HepG2 (cell line): Measurements from ENCODE around the gene SCGB2A2. TPM values are rescaled to one million over a fixed set of nuclear protein-coding genes. Genes with fewer than 3 reads are reported as not detected.
A peak's percentile ranks its signal among the peaks of the same experiment; 100 is the strongest.

Experiments used
- ATF4 ChIP-seq, 2 experiments: fragments of 450-650 bp in 1 of 2; sonication (generic) in 1 of 2; formaldehyde crosslinking; IDR thresholded peaks; 2 replicates each; pipeline versions ENCODE4 v1.5.0 to v1.8.0; 2020 to 2022; ENCODE audit warnings: mild to moderate bottlenecking in 1 of 2, missing genetic modification reagents in 1 of 2
- ATRX ChIP-seq: sonication (generic); formaldehyde crosslinking; IDR thresholded peaks from 2 replicates; pipeline ENCODE4 v1.4.0; 2020; ENCODE audit warnings: missing genetic modification reagents, borderline replicate concordance
- ELF1 ChIP-seq: sonication (generic); formaldehyde crosslinking; IDR thresholded peaks from 2 replicates; pipeline ENCODE4 v1.4.0; 2020; ENCODE audit warnings: missing genetic modification reagents
- HINFP ChIP-seq: sonication (generic); formaldehyde crosslinking; IDR thresholded peaks from 2 replicates; pipeline ENCODE4 v1.4.0; 2020; ENCODE audit warnings: low read depth, mild to moderate bottlenecking, missing genetic modification reagents
- MEIS2 ChIP-seq: sonication (generic); formaldehyde crosslinking; IDR thresholded peaks from 2 replicates; pipeline ENCODE4 v1.9.0; 2021; ENCODE audit warnings: mild to moderate bottlenecking, missing genetic modification reagents
- PAX8 ChIP-seq: sonication (generic); formaldehyde crosslinking; IDR thresholded peaks from 2 replicates; pipeline ENCODE4 v1.8.0; 2022; ENCODE audit warnings: mild to moderate bottlenecking, missing genetic modification reagents, borderline replicate concordance
- PITX1 ChIP-seq: sonication (generic); formaldehyde crosslinking; IDR thresholded peaks from 2 replicates; pipeline ENCODE4 v1.5.1; 2020; ENCODE audit warnings: mild to moderate bottlenecking, missing genetic modification reagents
- RAD51 ChIP-seq: fragments of 450-650 bp; IDR thresholded peaks from 2 replicates; pipeline ENCODE4 v1.6.1; 2016; ENCODE audit warnings: borderline replicate concordance
- RARA ChIP-seq: IDR thresholded peaks from 2 replicates; pipeline ENCODE4 v1.6.1; 2016; ENCODE audit warnings: missing genetic modification reagents, missing compliant biosample characterization
- SRF ChIP-seq: IDR thresholded peaks from 2 replicates; pipeline ENCODE4 v1.6.1; 2011; ENCODE audit warnings: mild to moderate bottlenecking, low read depth, low read length, moderate library complexity
- TEAD2 ChIP-seq: sonication (generic); formaldehyde crosslinking; IDR thresholded peaks from 2 replicates; pipeline ENCODE4 v1.9.0; 2021; ENCODE audit warnings: missing genetic modification reagents
- TFDP1 ChIP-seq: IDR thresholded peaks from 2 replicates; pipeline ENCODE4 v1.6.1; 2016; ENCODE audit warnings: missing compliant biosample characterization, missing genetic modification reagents, borderline replicate concordance
- XRCC5 ChIP-seq: fragments of 200-400 bp; formaldehyde crosslinking; optimal IDR thresholded peaks from 2 replicates; pipeline ENCODE3; 2017; ENCODE audit warnings: mild to moderate bottlenecking, low read length
- ZNF205 ChIP-seq: IDR thresholded peaks from 2 replicates; pipeline ENCODE4 v1.6.1; 2018; ENCODE audit warnings: missing biosample characterization, missing genetic modification reagents
- ZNF577 ChIP-seq: sonication (generic); formaldehyde crosslinking; IDR thresholded peaks from 2 replicates; pipeline ENCODE4 v1.4.0; 2020; ENCODE audit warnings: mild to moderate bottlenecking, low read depth, missing genetic modification reagents, borderline replicate concordance
- ZNF646 ChIP-seq: sonication (generic); formaldehyde crosslinking; IDR thresholded peaks from 2 replicates; pipeline ENCODE4 v1.9.0; 2021; ENCODE audit warnings: mild to moderate bottlenecking, missing genetic modification reagents
- ZNF784 ChIP-seq: sonication (generic); formaldehyde crosslinking; IDR thresholded peaks from 2 replicates; pipeline ENCODE4 v1.5.1; 2020; ENCODE audit warnings: missing genetic modification reagents, mild to moderate bottlenecking, borderline replicate concordance
- ZNF878 ChIP-seq: sonication (generic); formaldehyde crosslinking; IDR thresholded peaks from 2 replicates; pipeline ENCODE4 v1.8.1; 2023; ENCODE audit warnings: mild to moderate bottlenecking, missing genetic modification reagents, moderate library complexity
- ZSCAN9 ChIP-seq: IDR thresholded peaks from 2 replicates; pipeline ENCODE4 v1.6.1; 2016; ENCODE audit warnings: borderline replicate concordance
- polyA plus RNA-seq, 8 experiments: library from polyadenylated mRNA; depleted of rRNA in 3 of 8; stranded (reverse) in 7 of 8; unstranded in 1 of 8; fragments of >200 nt; fragmentation: Illumina TruSeq in 4 of 8; extraction: Trizol in 4 of 8; gene quantifications; 2 replicates each; pipeline versions ENCODE4 v1.2.1 to v1.2.3, GENCODE V29; 2011 to 2016; ENCODE audit warnings: low read depth in 4 of 8, missing spikeins in 1 of 8, mixed read lengths in 1 of 8; ENCODE audit not compliant: insufficient read depth in 1 of 8
- total RNA-seq, 5 experiments: library from RNA; depleted of rRNA; stranded (reverse); fragments of >200 nt; fragmentation: Illumina TruSeq; extraction: Trizol; gene quantifications; 2 replicates each; pipeline ENCODE4 v1.2.3, GENCODE V29; 2016; ENCODE audit warnings: low read depth in 1 of 5

The SCGB2A2 gene
- total and polyA plus RNA-seq, 2 of the 13 experiments (the other 11 are each of a cell fraction or from before 2014, with no cell fraction given) = 0.12 TPM; not detected in 1

- TF ChIP-seq ZNF784 (0 out of 2 replicates have a peak, but pooled peaks have one; percentile 25), PITX1 (CRISPR knock-in tag) (peak; percentile 87), RAD51 (no peak), ZNF646 (CRISPR knock-in tag) (no peak), SRF (no peak), ATRX (CRISPR knock-in tag) (no peak), XRCC5 (no peak), ATF4 (CRISPR knock-in tag; IDR thresholded peaks at IDR 0.05) (peak in 1 of 2 experiments; percentile 76; a peak in 2 of 4 replicates), TEAD2 (CRISPR knock-in tag) (no peak), PAX8 (CRISPR knock-in tag) (no peak), ZNF205 (no peak), HINFP (CRISPR knock-in tag) (no peak), MEIS2 (CRISPR knock-in tag) (peak; percentile 80), ZSCAN9 (peak; percentile 90), RARA (CRISPR knock-in tag) (peak; percentile 99), ZNF878 (CRISPR knock-in tag) (peak; percentile 80; the same call in 1 of the 2 replicates), TFDP1 (CRISPR knock-in tag) (no peak), ELF1 (no peak), ZNF577 (CRISPR knock-in tag) (no peak)
Observed at GRCh38 chr11:62260261-62260953, 9.6 kb upstream of the SCGB2A2 start (continued).
